Esophagus muscularis mucosa (tissue), 4 donors: ENCODE results near the gene SELP. TPM values are rescaled to one million over a fixed set of nuclear protein-coding genes. Genes with fewer than 3 reads are reported as not detected.
"Not testable (repeated sequence)": the region's sequence is repeated elsewhere in the genome, so short reads cannot be mapped to it uniquely, and the experiment has no call there.

Experiments
- DNase-seq: peaks from one replicate; pipeline ENCODE4 v3.0.0-alpha.2; 2017; ENCODE audit errors: extremely low spot score
- H3K27ac ChIP-seq, 4 donors: fragments of 200-600 bp; sonication (generic); replicated peaks in 1 of 4; 1 replicate in 3 of 4; 2 replicates in 1 of 4; pipeline ENCODE4 v1.5.1; 2016 to 2019; ENCODE audit warnings: mild to moderate bottlenecking in 1 of 4
- H3K27me3 ChIP-seq, 4 donors: fragments of 200-600 bp; sonication (generic); one replicate each; pipeline versions ENCODE4 v1.5.1 to v1.6.0; 2016 to 2019
- H3K36me3 ChIP-seq, 4 donors: fragments of 200-600 bp; sonication (generic); one replicate each; pipeline ENCODE4 v1.5.1; 2016 to 2019
- H3K4me1 ChIP-seq, 4 donors: fragments of 200-600 bp; sonication (generic); one replicate each; pipeline ENCODE4 v1.5.1; 2016 to 2019
- H3K4me3 ChIP-seq, 4 donors: fragments of 200-600 bp; sonication (generic); 1 replicate in 2 of 4; 2 replicates in 2 of 4; pipeline ENCODE4 v1.5.1; 2016 to 2019; ENCODE audit warnings: mild to moderate bottlenecking in 4 of 4, moderate library complexity in 1 of 4
- H3K9me3 ChIP-seq, 4 donors: fragments of 200-600 bp; sonication (generic); 1 replicate in 3 of 4; 2 replicates in 1 of 4; pipeline ENCODE4 v1.5.1; 2016 to 2019
- EP300 ChIP-seq: sonication (generic); formaldehyde crosslinking; IDR thresholded peaks from one replicate; pipeline ENCODE4 v1.6.1; 2017; ENCODE audit warnings: antibody characterized with exemption
- POLR2A ChIP-seq: fragments of 450-650 bp; IDR thresholded peaks from one replicate; pipeline ENCODE4 v1.6.1; 2017; ENCODE audit warnings: antibody characterized with exemption, moderate library complexity, mild to moderate bottlenecking, low read depth
- POLR2AphosphoS5 ChIP-seq, 2 donors: sonication (generic); formaldehyde crosslinking; IDR thresholded peaks; one replicate each; pipeline ENCODE4 v1.6.1; 2017; ENCODE audit warnings: antibody characterized with exemption in 2 of 2
- WGBS: methylation state at CpG from one replicate; pipeline ENCODE4 v1.1.5; 2018; 5-methylcytosine and 5-hydroxymethylcytosine counted together
- intact Hi-C: fragments of 100-400 bp; cut with DNase I; formaldehyde crosslinking; loops from one replicate; pipeline ENCODE4 v1.15.1; 2023
- total RNA-seq, 4 donors: library from RNA; depleted of rRNA; stranded (reverse); fragments of >200 nt; gene quantifications; one replicate each; pipeline versions ENCODE4 v1.1.0 to v1.2.1, GENCODE V29; 2016
- TF ChIP-seq, protein P1 (sequence below), 3 experiments: fragments of 200-600 bp in 2 of 3; fragments of 450-650 bp in 1 of 3; sonication (generic) in 2 of 3; IDR thresholded peaks; one replicate each; pipeline ENCODE4 v1.5.1; 2017 to 2019; ENCODE audit warnings: antibody characterized with exemption in 3 of 3, mild to moderate bottlenecking in 2 of 3, moderate library complexity in 1 of 3

SELP gene
- total RNA-seq, result 10 to 100 TPM in 1 of 4 donors, 1 to 10 TPM in 3; 2.9 to 28.0 (median 7.5) TPM

DNA sequence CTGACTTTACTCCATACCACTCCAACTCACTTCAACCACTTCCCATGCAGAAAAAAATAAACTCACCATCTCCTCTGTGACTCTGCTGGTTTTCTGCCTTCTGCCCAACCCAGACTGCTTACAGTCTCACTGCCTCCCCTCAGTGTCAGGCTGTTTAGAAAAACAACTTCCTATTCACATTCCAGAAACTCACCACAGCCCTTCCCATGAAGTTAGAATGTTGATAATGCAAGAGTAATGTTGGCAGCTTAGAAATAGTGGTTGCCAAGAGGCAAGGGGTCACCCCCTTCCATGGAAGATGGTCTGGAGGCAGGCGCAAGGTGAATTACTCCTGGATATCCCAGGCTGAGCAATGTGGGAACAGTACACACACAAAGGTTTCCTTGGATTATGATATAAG lies at the start of gene SELP:
TSS of gene SELP (minus strand) at position 119 of the 400 bp plus-strand sequence. CDS start at position 69, 50 bp downstream.
- DNase-seq, result no peak
- intact Hi-C loops, result no loop called here
- Histone ChIP-seq H3K36me3 (no peaks in the 10 kb centered on the region), H3K4me1 (no peaks in the 10 kb centered on the region), H3K4me3 (peak within 1 kb of the TSS in 1 of 4 donors; percentile 8), H3K9me3 (peaks cover 0 to 22% (median 16%) of the 10 kb centered on the region in 4 donors), H3K27me3 (peaks cover 0 to 11% (median 0%) of the 10 kb centered on the region in 4 donors), H3K27ac (no peak within 1 kb of the TSS)
- peak in 1 of 2 donors; percentile 32 for TF ChIP-seq POLR2AphosphoS5 (IDR thresholded peaks at IDR 0.05)
- TF ChIP-seq, protein P1, sequence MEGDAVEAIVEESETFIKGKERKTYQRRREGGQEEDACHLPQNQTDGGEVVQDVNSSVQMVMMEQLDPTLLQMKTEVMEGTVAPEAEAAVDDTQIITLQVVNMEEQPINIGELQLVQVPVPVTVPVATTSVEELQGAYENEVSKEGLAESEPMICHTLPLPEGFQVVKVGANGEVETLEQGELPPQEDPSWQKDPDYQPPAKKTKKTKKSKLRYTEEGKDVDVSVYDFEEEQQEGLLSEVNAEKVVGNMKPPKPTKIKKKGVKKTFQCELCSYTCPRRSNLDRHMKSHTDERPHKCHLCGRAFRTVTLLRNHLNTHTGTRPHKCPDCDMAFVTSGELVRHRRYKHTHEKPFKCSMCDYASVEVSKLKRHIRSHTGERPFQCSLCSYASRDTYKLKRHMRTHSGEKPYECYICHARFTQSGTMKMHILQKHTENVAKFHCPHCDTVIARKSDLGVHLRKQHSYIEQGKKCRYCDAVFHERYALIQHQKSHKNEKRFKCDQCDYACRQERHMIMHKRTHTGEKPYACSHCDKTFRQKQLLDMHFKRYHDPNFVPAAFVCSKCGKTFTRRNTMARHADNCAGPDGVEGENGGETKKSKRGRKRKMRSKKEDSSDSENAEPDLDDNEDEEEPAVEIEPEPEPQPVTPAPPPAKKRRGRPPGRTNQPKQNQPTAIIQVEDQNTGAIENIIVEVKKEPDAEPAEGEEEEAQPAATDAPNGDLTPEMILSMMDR (IDR thresholded peaks at IDR 0.05), result no peak
- no peak for TF ChIP-seq EP300
- TF ChIP-seq POLR2A, result no peak
- WGBS, result 65% methylated on average over 1 of the region's 1 CpG

DNA sequence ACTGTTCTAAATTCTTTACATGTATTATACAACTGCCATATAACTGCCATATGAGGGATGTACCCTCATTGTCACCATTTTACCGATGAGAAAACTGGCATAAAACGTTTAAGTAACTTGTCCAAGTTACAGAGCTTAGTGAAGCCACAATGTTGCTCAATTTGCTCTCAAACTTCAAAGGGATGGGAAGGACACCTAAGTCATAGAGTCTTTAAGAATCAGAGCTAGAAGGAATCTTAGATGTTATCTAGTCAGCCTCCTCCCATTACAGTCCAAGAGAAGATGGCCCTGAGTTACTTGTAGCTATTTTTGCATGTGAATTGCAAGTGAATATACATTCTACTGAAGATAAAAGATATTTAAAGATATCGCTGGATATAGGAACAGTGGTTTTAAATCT lies 49.8 kb upstream of the SELP start:
- no peaks in the 10 kb centered on the region for H3K36me3 ChIP-seq
- peaks cover 0 to 24% (median 0%) of the 10 kb centered on the region in 4 donors for H3K27me3 ChIP-seq
- no peaks in the 10 kb centered on the region for H3K4me1 ChIP-seq
- DNase-seq, result no peak
- no peak overlapping the region for H3K27ac ChIP-seq
- TF ChIP-seq POLR2A, result no peak
- TF ChIP-seq EP300, result no peak
- TF ChIP-seq POLR2AphosphoS5 (IDR thresholded peaks at IDR 0.05), result no peak
- TF ChIP-seq, protein P1 (IDR thresholded peaks at IDR 0.05), result no peak
- WGBS, result 82% methylated on average over 3 of the region's 3 CpGs
- H3K4me3 ChIP-seq, result no peak overlapping the region
- no peaks in the 10 kb centered on the region for H3K9me3 ChIP-seq
- intact Hi-C loops, result no loop called here

DNA sequence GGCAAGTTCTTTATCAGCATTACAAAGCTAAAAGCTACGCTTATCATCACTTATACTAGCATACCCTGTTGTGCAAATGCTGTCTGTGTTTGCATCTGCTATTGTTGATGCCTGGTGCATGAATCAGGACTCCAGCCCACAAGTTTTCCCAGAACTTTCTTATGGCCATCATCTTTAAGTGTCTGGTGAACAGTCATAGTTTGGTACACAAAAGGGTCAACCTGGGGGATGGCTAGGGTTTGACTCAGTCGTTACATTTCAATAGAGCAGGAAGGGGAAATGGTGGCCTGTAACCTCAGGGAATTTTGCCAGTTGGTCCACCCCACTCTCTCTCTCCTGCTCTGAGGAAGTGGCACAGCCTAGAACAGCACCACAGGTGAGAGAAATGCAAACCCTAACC lies 46.1 kb upstream of the SELP start:
- no peaks in the 10 kb centered on the region for H3K27me3 ChIP-seq
- no peak overlapping the region for H3K4me3 ChIP-seq
- no peaks in the 10 kb centered on the region for H3K4me1 ChIP-seq
- TF ChIP-seq POLR2AphosphoS5 (IDR thresholded peaks at IDR 0.05) (no peak), EP300 (no peak)
- intact Hi-C loops, result no loop called here
- no peaks in the 10 kb centered on the region for H3K36me3 ChIP-seq
- no peak overlapping the region for H3K27ac ChIP-seq
- no peak for DNase-seq
- WGBS, result 43% methylated on average over 2 of the region's 2 CpGs
- H3K9me3 ChIP-seq, result no peaks in the 10 kb centered on the region

DNA sequence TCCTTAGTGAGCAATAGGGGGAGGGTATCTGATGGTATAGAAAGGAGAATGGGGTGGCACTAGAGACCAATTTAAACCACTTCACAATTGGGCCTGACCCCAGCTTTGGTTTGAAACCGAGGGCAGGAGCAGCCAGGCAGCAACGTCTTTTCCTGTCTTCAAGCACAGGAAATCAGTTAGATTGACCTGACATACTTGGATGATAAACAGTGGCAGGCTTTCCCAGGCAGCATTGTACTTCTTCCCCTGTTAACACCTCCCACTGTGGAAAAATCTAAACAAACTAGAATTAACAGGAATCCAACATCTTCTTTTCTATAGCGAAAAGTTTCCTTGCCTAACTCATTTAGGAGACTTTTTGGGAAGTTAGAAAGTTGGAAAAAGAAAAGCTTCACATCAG lies 40.9 kb upstream of the SELP start:
- no peak for DNase-seq
- Histone ChIP-seq H3K9me3 (no peaks in the 10 kb centered on the region), H3K27ac (no peak overlapping the region), H3K27me3 (no peaks in the 10 kb centered on the region), H3K4me1 (no peaks in the 10 kb centered on the region), H3K4me3 (no peak overlapping the region), H3K36me3 (no peaks in the 10 kb centered on the region)
- TF ChIP-seq POLR2A (no peak), EP300 (no peak), POLR2AphosphoS5 (IDR thresholded peaks at IDR 0.05) (no peak)
- TF ChIP-seq, protein P1 (IDR thresholded peaks at IDR 0.05), result no peak
- WGBS, result 23% methylated on average over 3 of the region's 3 CpGs
- intact Hi-C loops, result no loop called here

DNA sequence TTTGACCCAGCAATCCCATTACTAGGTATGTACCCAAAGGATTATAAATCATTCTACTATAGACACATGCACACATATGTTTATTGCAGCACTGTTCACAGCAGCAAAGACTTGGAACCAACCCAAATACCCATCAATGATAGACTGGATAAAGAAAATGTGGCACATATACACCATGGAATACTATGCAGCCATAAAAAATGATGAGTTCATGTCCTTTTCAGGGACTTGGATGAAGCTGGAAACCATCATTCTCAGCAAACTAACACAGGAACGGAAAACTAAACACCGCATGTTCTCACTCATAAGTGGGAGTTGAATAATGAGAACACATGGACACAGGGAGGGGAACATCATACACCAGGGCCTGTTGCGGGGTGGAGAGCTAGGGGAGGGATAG lies 40.3 kb upstream of the SELP start:
- H3K36me3 ChIP-seq, H3K27me3 ChIP-seq, intact Hi-C loops, H3K4me1 ChIP-seq, DNase-seq, H3K9me3 ChIP-seq, H3K27ac ChIP-seq, H3K4me3 ChIP-seq: not testable (repeated sequence)
- WGBS, result 98% methylated on average over 3 of the region's 3 CpGs

DNA sequence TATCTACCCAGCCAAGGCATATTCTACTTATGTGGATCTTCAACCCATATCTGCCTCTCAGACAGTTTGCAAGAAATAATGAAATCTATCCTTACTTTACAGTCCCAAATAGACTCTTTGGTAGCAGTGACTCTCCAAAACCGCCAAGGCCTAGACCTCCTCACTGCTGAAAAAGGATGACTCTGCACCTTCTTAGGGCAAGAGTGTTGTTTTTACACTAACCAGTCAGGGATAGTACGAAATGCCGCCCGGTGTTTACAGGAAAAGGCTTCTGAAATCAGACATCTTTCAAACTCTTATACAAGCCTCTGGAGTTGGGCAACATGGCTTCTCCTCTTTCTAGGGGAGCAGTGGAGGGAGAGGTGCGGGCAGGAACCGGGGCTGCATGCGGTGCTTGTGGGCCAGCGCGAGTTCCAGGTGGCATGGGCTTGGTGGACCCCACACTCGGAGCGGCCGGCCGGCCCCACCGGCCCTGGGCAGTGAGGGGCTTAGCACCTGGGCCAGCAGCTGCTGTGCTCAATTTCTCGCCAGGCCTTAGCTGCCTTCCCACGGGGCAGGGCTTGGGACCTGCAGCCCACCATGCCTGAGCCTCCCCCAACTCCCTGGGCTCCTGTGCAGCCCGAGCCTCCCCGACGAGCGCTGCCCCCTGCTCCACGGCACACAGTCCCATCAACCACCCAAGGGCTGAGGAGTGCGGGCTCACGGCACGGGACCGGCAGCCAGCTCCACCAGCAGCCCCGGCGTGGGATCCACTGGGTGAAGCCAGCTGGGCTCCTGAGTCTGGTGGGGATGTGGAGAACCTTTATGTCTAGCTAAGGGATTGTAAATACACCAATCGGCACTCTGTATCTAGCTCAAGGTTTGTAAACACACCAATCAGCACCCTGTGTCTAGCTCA lies 38.0 kb upstream of the SELP start:
- H3K27ac ChIP-seq, intact Hi-C loops, DNase-seq, H3K4me1 ChIP-seq, H3K4me3 ChIP-seq, H3K9me3 ChIP-seq, H3K27me3 ChIP-seq, H3K36me3 ChIP-seq: not testable (repeated sequence)
- 88% methylated on average over 13 of the region's 28 CpGs for WGBS

DNA sequence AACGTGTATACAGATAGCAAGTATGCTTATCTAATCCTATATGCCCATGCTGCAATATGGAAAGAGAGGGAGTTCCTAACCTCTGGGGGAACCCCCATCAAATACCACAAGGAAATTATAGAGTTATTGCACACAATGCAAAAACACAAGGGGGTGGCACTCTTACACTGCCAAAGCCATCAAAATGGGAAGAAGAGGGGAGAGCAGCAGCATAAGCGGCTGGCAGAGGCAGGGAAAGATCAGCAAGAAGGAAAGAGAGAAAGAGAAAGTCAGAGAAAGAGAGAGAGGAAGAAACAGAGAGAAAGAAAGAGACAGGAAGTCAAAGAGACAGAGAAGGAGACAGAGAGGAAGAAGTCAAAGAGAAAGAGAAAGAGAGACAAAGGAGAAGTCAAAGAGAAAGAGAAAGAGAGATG lies 37.3 kb upstream of the SELP start:
- H3K4me3 ChIP-seq, H3K27ac ChIP-seq, H3K27me3 ChIP-seq, DNase-seq, H3K9me3 ChIP-seq, H3K4me1 ChIP-seq, H3K36me3 ChIP-seq, intact Hi-C loops: not testable (repeated sequence)
- WGBS, result 69% methylated on average over 2 of the region's 2 CpGs

DNA sequence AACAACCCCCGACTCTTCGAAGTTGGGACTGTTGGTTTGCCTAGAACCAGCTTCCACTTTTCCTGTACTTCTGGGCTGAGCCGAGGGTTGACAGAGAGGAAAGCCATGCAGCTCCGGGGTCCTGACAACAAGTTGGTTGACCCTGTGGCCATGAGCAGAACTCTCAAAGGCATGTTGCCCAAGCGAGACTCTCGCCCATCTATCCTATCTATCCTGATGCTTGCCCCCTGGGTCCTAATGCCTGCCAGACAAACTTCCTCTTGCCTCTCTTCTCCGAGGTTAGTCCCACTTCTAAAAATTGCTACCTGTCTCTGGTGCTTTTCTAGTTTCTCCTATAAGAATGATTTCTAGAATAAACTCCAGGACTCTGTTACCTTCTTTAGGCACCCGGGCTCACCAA lies 32.8 kb upstream of the SELP start:
- H3K27me3 ChIP-seq, DNase-seq, H3K9me3 ChIP-seq, intact Hi-C loops, H3K4me3 ChIP-seq, H3K27ac ChIP-seq, H3K36me3 ChIP-seq, H3K4me1 ChIP-seq: not testable (repeated sequence)
- WGBS, result 69% methylated on average over 8 of the region's 8 CpGs

DNA sequence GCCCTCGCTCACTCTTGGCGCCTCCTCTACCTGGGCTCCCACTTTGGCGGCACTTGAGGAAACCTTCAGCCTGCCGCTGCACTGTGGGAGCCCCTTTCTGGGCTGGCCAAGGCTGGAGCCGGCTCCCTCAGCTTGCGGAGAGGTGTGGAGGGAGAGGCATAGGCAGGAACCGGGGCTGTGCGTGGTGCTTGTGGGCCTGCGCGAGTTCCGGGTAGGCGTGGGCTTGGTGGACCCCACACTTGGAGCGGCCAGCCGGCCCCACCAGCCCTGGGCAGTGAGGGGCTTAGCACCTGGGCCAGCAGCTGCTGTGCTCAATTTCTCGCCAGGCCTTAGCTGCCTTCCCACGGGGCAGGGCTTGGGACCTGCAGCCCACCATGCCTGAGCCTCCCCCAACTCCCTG lies 31.1 kb upstream of the SELP start:
- H3K27me3 ChIP-seq, intact Hi-C loops, H3K4me1 ChIP-seq, DNase-seq, H3K9me3 ChIP-seq, H3K27ac ChIP-seq, H3K4me3 ChIP-seq, H3K36me3 ChIP-seq: not testable (repeated sequence)
- 94% methylated on average over 7 of the region's 16 CpGs for WGBS
